HS-5 (cell line): ENCODE data around the gene MAGED1.
"Not testable (repeated sequence)": the region's sequence is repeated elsewhere in the genome, so short reads cannot be mapped to it uniquely, and the experiment has no call there.

Experiments used
- DNase-seq: peaks from one replicate; pipeline ENCODE4 v3.0.0-alpha.2; 2012; ENCODE audit warnings: low read depth

The MAGED1 gene

DNA sequence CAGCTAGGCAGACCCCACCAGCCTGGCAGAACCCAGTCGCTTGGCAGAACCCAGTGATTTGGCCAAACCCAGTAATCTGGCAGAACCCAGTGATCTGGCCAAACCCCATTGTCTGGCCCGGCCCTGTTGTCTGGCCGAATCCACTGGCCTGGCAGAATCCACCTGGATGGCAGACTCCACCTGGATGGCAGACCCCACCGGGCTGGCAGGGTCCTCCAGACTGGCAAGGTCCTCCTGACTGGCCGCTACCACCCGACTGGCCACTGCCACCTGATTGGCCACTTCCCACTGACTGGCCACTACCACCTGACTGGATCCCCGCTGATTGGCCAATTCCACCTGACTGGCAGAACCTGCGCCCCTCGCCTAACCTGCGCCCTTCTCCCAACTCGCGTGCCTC, 3.2 kb downstream of the MAGED1 start:
- no peak for DNase-seq

DNA sequence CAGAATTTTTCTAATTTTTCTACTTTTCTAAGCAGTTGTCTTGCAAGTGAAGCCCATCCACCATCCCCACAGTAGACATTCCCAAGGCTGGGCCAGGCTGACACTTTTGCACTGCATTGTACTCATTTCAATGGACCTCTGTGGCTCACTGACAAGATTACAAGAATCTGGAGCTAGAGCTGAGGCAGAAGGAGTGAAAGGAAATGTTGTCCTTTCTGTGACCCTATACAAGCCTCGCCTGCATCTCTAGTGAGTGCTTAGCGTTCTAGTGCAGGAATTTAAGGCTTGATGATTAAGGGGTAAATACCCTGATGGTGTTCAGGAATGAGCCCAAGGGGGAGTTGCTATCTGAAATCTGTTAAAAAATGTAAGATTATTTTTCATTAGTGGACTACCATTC, 6.3 kb downstream of the MAGED1 start:
- no peak for DNase-seq

GRCh38 chrX:51902510-51903050, 9.2 kb downstream of the MAGED1 start:
- DNase-seq, result no peak

- not testable (repeated sequence) for DNase-seq
These were observed 11.7 kb downstream of the MAGED1 start for GRCh38 chrX:51905152-51905551.

DNA sequence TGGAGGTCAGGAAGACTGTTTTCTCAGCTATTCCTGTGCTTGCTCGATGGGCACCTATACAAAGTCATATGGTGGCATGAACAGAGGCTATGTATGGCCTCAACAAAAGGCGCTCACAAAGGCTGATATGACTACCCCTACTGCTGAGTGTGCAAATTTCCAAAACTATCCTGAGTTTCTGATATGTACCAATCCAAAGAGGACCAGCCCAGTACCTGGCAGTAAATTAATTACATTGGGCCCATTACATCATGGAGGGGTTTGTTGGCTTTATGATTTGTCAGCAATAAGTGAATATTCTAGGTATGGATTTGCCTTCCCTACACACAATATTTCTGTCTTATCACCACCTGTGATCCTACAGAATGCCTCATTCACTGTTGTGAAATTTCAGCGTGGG, 12.3 kb downstream of the MAGED1 start:
- no peak for DNase-seq

DNA sequence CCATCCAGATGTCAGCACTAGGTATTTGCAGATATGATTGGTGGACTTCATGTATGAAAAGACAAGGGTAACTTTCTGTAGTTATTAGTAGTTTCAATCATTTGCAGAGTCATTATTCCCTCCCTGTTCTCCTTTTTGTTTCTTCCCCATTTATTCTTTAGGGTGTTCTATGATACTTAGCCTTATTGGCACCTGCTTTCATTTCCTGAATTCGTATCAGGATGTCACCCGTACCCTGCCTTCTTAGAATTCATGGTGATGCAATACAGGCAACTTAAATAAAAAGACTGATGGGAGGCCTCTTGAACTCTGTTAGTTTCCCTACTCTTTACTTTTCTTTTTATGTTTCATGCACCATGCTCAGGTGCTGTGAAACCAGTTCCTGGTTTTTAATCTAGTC, 24.2 kb downstream of the MAGED1 start:
- DNase-seq, result no peak

DNA sequence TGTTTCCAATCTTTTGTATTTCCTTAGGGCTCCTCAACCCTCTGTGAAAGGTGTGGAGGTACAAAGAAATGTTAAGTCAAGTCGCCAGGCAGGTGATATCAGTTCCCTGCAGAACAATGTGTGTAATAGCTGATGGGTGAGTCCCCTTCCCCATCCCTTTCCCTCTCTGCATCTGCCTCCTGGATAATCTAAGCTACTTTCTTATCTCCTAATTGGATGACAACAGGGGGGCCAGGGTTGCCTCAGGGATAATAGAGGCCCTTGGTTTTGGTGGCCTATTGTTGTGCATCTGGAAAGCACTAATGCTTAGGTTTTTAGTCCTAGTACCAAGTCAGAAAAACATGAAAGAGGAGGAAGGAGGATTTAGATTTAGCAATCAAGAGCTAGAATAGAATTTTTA, 29.1 kb downstream of the MAGED1 start:
- no peak for DNase-seq

- no peak for DNase-seq
These were observed 38.2 kb downstream of the MAGED1 start for GRCh38 chrX:51931566-51932150.
